DOHH2 (cell line): ENCODE measurements around the gene NLRP14.

Experiments used
- H3F3A ChIP-seq: fragments of 200-600 bp; sonication (generic), shearing (Covaris generic); 2 replicates; pipeline ENCODE4 v1.6.0; 2016; ENCODE audit warnings: antibody characterized with exemption, mild to moderate bottlenecking; ENCODE audit not compliant: control insufficient read depth, insufficient read depth
- H3K27ac ChIP-seq: fragments of 200-600 bp; sonication (generic); 2 replicates; pipeline ENCODE4 v1.5.1; 2014; ENCODE audit warnings: low read depth, mild to moderate bottlenecking, low read length, moderate library complexity
- H3K27me3 ChIP-seq: fragments of 200-600 bp; sonication (generic); 2 replicates; pipeline ENCODE4 v1.6.1; 2014; ENCODE audit warnings: mild to moderate bottlenecking, low read length, mixed read lengths; ENCODE audit not compliant: control insufficient read depth
- H3K36me3 ChIP-seq: fragments of 200-600 bp; sonication (generic); 2 replicates; pipeline ENCODE4 v1.6.1; 2014; ENCODE audit warnings: mild to moderate bottlenecking, low read length, moderate library complexity, mixed read lengths; ENCODE audit not compliant: control insufficient read depth
- H3K4me1 ChIP-seq: fragments of 200-600 bp; sonication (generic); 2 replicates; pipeline ENCODE4 v1.6.1; 2014; ENCODE audit warnings: mild to moderate bottlenecking, low read length, mixed read lengths; ENCODE audit not compliant: control insufficient read depth
- H3K4me2 ChIP-seq: fragments of 200-600 bp; sonication (generic); 2 replicates; pipeline ENCODE4 v1.6.0; 2014; ENCODE audit warnings: mild to moderate bottlenecking, low read length, moderate library complexity
- H3K4me3 ChIP-seq: fragments of 200-600 bp; sonication (generic); 2 replicates; pipeline ENCODE4 v1.5.1; 2014; ENCODE audit warnings: mild to moderate bottlenecking, low read length, mixed read lengths
- H3K79me2 ChIP-seq: fragments of 200-600 bp; sonication (generic); 2 replicates; pipeline ENCODE4 v1.6.1; 2014; ENCODE audit warnings: mild to moderate bottlenecking, low read length, mixed read lengths; ENCODE audit not compliant: control insufficient read depth
- H3K9me2 ChIP-seq: fragments of 200-600 bp; sonication (generic); replicated peaks from 2 replicates; pipeline ENCODE4 v1.6.1; 2014; ENCODE audit warnings: mild to moderate bottlenecking, low read length, mixed read lengths; ENCODE audit not compliant: control insufficient read depth
- H3K9me3 ChIP-seq: fragments of 200-600 bp; sonication (generic); 2 replicates; pipeline ENCODE4 v1.6.1; 2014; ENCODE audit warnings: antibody characterized with exemption, low read length, mixed read lengths; ENCODE audit not compliant: control insufficient read depth, insufficient read depth
- H4K20me1 ChIP-seq: fragments of 200-600 bp; sonication (generic); 2 replicates; pipeline ENCODE4 v1.6.0; 2014; ENCODE audit warnings: low read depth, mild to moderate bottlenecking, antibody characterized with exemption, low read length, moderate library complexity; ENCODE audit not compliant: control insufficient read depth, insufficient read depth
- CTCF ChIP-seq: fragments of 200-600 bp; sonication (generic); IDR thresholded peaks from one replicate; pipeline ENCODE4 v1.5.1; 2014; ENCODE audit warnings: antibody characterized with exemption, mild to moderate bottlenecking, low read depth, low read length; ENCODE audit not compliant: poor library complexity, severe bottlenecking
- EZH2phosphoT487 ChIP-seq: fragments of 200-600 bp; sonication (generic); IDR thresholded peaks from 2 replicates; pipeline ENCODE4 v1.6.1; 2017; ENCODE audit warnings: borderline replicate concordance, mild to moderate bottlenecking, antibody characterized with exemption, low read length, moderate library complexity, mixed read lengths

Gene NLRP14

GRCh38 chr11:7020183-7020917, at the start of gene NLRP14, which contains the start of gene ZNF214:
Gene NLRP14, plus strand, starts transcription at chr11:7020479. Its CDS starts 18,108 bp downstream, at chr11:7038587.
Gene ZNF214, minus strand, starts transcription at chr11:7020346. Its CDS starts 17,511 bp downstream, at chr11:7002835.
- Histone ChIP-seq H3F3A (no peaks in the 10 kb centered on the region), H3K4me2 (no peak within 1 kb of the TSS), H3K27ac (no peak within 1 kb of the TSS), H3K36me3 (no peaks in the 10 kb centered on the region), H3K9me2 (no peaks in the 10 kb centered on the region), H3K27me3 (no peaks in the 10 kb centered on the region), H3K79me2 (no peaks in the 10 kb centered on the region), H3K4me1 (no peaks in the 10 kb centered on the region), H4K20me1 (no peaks in the 10 kb centered on the region), H3K4me3 (no peak within 1 kb of the TSS), H3K9me3 (no peaks in the 10 kb centered on the region; the same call in 1 of the 2 replicates)
- TF ChIP-seq CTCF (no peak), EZH2phosphoT487 (no peak)

- no peaks in the 10 kb centered on the region for H3K27me3 ChIP-seq
- H3K4me3 ChIP-seq: no peak overlapping the region
- TF ChIP-seq EZH2phosphoT487: no peak
- TF ChIP-seq CTCF: no peak
- no peaks in the 10 kb centered on the region for H3K79me2 ChIP-seq
- no peaks in the 10 kb centered on the region for H4K20me1 ChIP-seq
- no peak overlapping the region for H3K4me2 ChIP-seq
- no peaks in the 10 kb centered on the region for H3K4me1 ChIP-seq
- H3K9me2 ChIP-seq: no peaks in the 10 kb centered on the region
- H3F3A ChIP-seq: no peaks in the 10 kb centered on the region
- H3K9me3 ChIP-seq: no peaks in the 10 kb centered on the region
- no peak overlapping the region for H3K27ac ChIP-seq
- no peaks in the 10 kb centered on the region for H3K36me3 ChIP-seq
Observed at GRCh38 chr11:6979365-6979764, 40.9 kb upstream of the NLRP14 start.

GRCh38 chr11:6986487-6986886, 33.8 kb upstream of the NLRP14 start:
- H3K27ac ChIP-seq: no peak overlapping the region
- no peaks in the 10 kb centered on the region for H3F3A ChIP-seq
- H3K4me1 ChIP-seq: peaks cover 6% of the 10 kb centered on the region
- H3K79me2 ChIP-seq: no peaks in the 10 kb centered on the region
- H3K4me3 ChIP-seq: no peak overlapping the region
- no peaks in the 10 kb centered on the region for H3K9me3 ChIP-seq
- TF ChIP-seq EZH2phosphoT487 (no peak), CTCF (no peak)
- H3K4me2 ChIP-seq: no peak overlapping the region
- H3K36me3 ChIP-seq: no peaks in the 10 kb centered on the region
- H3K27me3 ChIP-seq: no peaks in the 10 kb centered on the region
- no peaks in the 10 kb centered on the region for H4K20me1 ChIP-seq
- H3K9me2 ChIP-seq: no peaks in the 10 kb centered on the region
